HG03135 (cell line): ENCODE measurements around the gene BOLA2B.

ENCODE experiments used
- ATAC-seq: cut with Tn5 transposase; IDR thresholded peaks from one replicate; pipeline ENCODE4 v1.9.1; 2021; ENCODE audit warnings: mild to moderate bottlenecking, moderate library complexity; ENCODE audit not compliant: unreplicated experiment

The BOLA2B gene

DNA sequence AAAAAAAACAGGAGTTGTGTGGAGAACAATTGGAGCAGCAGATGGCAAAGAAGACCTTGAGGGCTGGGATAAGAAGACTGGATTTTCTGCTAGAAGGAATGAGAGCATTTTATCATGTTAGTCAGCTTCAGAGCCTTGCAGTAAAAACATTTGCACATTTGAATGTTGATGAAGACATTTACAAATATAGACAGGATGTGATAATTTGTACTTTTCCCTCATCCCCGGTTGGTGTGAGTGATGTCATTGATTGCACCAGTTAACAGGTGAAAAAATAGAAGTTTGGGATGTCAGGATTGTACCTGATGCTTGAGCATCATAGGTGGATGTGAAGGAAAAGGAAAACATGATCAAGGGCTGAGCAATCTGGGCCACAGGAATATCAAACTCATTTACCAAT, 47.8 kb downstream of the BOLA2B start:
- ATAC-seq, result no peak

- ATAC-seq, result no peak
Observed at GRCh38 chr16:30144917-30145316, 48.5 kb downstream of the BOLA2B start.

DNA sequence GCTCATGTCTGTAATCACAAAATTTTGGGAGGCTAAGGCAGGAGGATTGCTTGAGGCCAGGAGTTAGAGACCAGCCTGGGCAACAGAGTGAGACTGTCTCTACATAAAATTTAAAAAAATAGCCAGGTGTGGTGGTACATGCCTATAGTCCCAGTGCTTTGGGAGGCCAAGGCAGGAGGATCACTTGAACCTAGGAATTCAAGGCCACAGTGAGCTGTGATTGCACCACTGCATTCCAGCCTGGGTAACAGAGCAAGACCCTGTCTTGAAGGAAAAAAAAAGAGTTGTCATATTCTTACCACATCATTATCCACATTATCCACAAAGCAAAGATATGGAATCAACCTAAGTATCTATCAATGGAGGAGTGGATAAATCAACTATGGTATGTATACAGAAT, 49.4 kb downstream of the BOLA2B start:
- no peak for ATAC-seq

DNA sequence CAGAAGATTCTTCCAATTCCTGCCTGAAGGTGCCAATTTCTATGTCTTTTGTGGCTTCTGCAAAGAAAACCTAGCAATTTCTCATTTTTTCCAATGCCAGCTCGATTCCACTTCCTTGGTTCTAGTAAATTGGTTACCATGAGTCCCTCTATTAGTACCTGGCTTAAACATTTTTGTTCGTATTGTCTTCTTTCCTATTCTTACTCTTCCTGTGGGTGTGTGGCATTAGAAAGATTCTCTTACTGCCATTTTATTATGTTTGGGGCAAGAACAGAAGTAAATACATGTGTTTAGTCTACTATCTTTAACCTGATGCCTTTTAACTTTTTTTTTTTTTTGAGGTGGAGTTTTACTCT, 50.1 kb downstream of the BOLA2B start:
- ATAC-seq, result no peak
